ENCODE results near the gene STX16. TPM values are rescaled to one million over a fixed set of nuclear protein-coding genes. Genes with fewer than 3 reads are reported as not detected.

The STX16 gene
- total RNA-seq, 1 donor from 2014 or later, result 47.7 TPM

- FAIRE-seq, result no peak
- no peak for DNase-seq (ENCODE audit: low read depth)
- Histone ChIP-seq H3K36me3 (ENCODE audit: control insufficient read depth, insufficient read depth, low read length) (peaks cover 13% of the 10 kb centered on the region), H3K4me3 (ENCODE audit: low read depth, low read length) (no peak overlapping the region), H3K27me3 (ENCODE audit: control insufficient read depth, insufficient read depth, low read length) (no peaks in the 10 kb centered on the region)
- TF ChIP-seq, protein P1, sequence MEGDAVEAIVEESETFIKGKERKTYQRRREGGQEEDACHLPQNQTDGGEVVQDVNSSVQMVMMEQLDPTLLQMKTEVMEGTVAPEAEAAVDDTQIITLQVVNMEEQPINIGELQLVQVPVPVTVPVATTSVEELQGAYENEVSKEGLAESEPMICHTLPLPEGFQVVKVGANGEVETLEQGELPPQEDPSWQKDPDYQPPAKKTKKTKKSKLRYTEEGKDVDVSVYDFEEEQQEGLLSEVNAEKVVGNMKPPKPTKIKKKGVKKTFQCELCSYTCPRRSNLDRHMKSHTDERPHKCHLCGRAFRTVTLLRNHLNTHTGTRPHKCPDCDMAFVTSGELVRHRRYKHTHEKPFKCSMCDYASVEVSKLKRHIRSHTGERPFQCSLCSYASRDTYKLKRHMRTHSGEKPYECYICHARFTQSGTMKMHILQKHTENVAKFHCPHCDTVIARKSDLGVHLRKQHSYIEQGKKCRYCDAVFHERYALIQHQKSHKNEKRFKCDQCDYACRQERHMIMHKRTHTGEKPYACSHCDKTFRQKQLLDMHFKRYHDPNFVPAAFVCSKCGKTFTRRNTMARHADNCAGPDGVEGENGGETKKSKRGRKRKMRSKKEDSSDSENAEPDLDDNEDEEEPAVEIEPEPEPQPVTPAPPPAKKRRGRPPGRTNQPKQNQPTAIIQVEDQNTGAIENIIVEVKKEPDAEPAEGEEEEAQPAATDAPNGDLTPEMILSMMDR (IDR thresholded peaks at IDR 0.05; ENCODE audit: insufficient read depth, low read length, severe bottlenecking), result no peak
These were observed 44.9 kb downstream of the STX16 start for GRCh38 chr20:58695895-58696375.

GRCh38 chr20:58696411-58696961, 45.4 kb downstream of the STX16 start:
- Histone ChIP-seq H3K27me3 (ENCODE audit: control insufficient read depth, insufficient read depth, low read length) (no peaks in the 10 kb centered on the region), H3K4me3 (ENCODE audit: low read depth, low read length) (no peak overlapping the region), H3K36me3 (ENCODE audit: control insufficient read depth, insufficient read depth, low read length) (peaks cover 13% of the 10 kb centered on the region)
- DNase-seq (ENCODE audit: low read depth) (no peak), FAIRE-seq (no peak)
- TF ChIP-seq, protein P1 (IDR thresholded peaks at IDR 0.05; ENCODE audit: insufficient read depth, low read length, severe bottlenecking), result no peak

- Histone ChIP-seq H3K27me3 (ENCODE audit: control insufficient read depth, insufficient read depth, low read length) (no peaks in the 10 kb centered on the region), H3K4me3 (ENCODE audit: low read depth, low read length) (no peak overlapping the region), H3K36me3 (ENCODE audit: control insufficient read depth, insufficient read depth, low read length) (peaks cover 13% of the 10 kb centered on the region)
- TF ChIP-seq, protein P1 (IDR thresholded peaks at IDR 0.05; ENCODE audit: insufficient read depth, low read length, severe bottlenecking), result no peak
- DNase-seq (ENCODE audit: low read depth) (no peak), FAIRE-seq (no peak)
These were observed 46.3 kb downstream of the STX16 start for GRCh38 chr20:58697201-58697866.

DNA sequence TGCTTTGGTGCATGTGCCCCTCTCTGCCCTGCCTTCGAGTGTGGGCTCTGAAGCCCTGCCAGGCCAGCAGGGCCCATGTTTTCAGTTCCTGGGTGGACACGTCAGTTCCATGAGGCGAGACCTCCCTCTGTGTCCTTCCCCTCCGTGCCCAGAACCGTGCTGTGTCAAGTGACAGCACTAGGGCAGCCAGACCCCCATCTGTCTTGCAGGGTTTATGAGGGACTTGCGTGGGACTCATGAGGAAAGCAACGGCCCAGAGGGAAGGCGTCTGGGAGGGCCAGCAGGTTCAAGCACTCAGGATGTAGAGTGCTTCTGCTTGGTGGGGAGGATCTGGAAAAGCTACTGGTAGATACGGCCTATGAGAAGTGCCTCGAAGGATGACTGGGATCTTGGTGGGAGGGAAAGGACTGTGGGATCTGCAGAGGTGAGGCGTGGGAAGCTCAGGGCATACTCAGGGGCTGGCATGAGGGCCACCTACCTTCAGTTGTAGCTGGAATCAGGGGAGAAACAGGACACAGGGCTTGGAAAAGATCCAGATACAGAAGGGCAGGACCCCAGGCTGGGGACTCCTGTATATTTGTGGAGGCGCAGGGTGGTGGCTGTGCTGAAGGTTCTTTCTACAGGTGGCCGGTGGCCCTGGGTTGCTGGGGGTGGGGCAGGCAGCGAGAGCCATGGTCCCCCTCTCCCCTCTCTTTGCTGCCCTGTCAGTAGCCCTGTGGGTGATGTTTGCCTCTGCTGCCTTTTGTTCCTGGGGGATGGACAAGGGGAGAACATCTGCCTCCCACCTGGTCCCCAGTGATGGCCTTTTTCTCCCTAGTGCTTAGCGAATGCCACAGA, 47.0 kb downstream of the STX16 start:
- H3K4me3 ChIP-seq (ENCODE audit: low read depth, low read length), result no peak overlapping the region
- no peak for FAIRE-seq
- no peak for DNase-seq (ENCODE audit: low read depth)
- peaks cover 13% of the 10 kb centered on the region for H3K36me3 ChIP-seq (ENCODE audit: control insufficient read depth, insufficient read depth, low read length)
- H3K27me3 ChIP-seq (ENCODE audit: control insufficient read depth, insufficient read depth, low read length), result no peaks in the 10 kb centered on the region
- TF ChIP-seq, protein P1 (IDR thresholded peaks at IDR 0.05; ENCODE audit: insufficient read depth, low read length, severe bottlenecking), result no peak

- no peaks in the 10 kb centered on the region for H3K27me3 ChIP-seq (ENCODE audit: control insufficient read depth, insufficient read depth, low read length)
- TF ChIP-seq, protein P1 (IDR thresholded peaks at IDR 0.05; ENCODE audit: insufficient read depth, low read length, severe bottlenecking), result no peak
- FAIRE-seq (no peak), DNase-seq (ENCODE audit: low read depth) (no peak)
- H3K36me3 ChIP-seq (ENCODE audit: control insufficient read depth, insufficient read depth, low read length), result peaks cover 18% of the 10 kb centered on the region
- no peak overlapping the region for H3K4me3 ChIP-seq (ENCODE audit: low read depth, low read length)
These were observed 47.9 kb downstream of the STX16 start for GRCh38 chr20:58698741-58699622.
